SIG-M5 (cell line): ENCODE measurements around the gene DSTN.

ENCODE experiments used
- DNase-seq: peaks from one replicate; lab custom pipeline; 2025; lab: John Stamatoyannopoulos, UW

Gene DSTN

DNA sequence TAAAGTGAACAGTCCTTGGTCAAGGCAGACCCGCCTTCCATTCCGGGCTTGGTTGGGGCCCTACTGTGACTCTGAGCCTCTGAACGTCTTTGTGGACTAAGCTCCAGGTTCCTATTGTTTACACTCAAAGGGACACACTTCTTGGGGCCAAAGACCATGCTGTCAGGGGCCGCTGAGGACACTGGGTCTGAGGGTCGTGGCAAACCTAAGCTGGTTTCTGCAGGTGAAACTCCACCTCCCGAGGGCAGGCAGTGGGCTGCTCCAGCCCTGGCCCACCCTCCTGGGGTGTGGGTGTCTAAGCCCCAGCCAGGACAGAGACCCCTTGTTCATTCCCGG lies 43.1 kb downstream of the DSTN start:
- no peak for DNase-seq

DNA sequence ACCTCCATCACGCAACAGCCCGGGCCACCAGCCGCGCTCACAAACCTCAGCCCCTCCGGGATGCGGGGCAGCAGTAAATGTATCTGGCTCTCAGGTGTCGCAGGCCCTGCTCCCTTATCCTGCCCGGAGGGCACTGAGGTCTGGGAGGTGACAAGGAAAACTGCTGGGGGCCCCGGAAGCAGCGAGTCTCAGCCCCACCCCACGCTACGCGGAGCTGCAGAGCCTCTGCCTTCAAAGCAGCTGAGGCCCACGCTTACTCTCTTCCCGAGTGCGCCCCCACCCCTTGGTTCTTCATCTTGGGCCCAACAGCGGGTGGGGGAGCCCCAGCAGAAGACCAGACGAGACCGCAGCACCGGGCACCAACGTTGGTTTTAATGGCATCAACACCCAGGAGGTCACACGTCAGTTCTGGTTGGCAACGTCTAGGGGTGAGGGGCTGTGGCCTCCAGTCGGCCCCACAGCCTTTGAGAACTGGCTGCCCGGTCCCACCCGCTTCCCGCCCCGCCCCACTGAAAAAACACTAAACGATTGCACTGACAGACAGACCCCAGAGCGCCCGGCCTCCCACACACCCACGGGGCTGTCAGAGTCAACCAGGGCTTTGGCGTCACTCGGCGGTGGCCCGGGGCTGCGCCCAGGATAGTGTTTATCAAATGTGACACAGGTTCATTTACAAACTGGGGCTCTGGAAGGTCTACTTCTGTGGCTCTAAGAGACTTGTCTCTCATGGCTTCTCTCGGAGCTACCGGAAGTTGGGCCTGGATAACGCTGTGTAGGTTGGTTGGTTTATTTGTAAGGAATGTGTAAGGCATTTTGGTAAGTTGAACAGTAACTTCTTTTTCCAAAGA lies 43.7 kb downstream of the DSTN start:
- DNase-seq, result no peak

DNA sequence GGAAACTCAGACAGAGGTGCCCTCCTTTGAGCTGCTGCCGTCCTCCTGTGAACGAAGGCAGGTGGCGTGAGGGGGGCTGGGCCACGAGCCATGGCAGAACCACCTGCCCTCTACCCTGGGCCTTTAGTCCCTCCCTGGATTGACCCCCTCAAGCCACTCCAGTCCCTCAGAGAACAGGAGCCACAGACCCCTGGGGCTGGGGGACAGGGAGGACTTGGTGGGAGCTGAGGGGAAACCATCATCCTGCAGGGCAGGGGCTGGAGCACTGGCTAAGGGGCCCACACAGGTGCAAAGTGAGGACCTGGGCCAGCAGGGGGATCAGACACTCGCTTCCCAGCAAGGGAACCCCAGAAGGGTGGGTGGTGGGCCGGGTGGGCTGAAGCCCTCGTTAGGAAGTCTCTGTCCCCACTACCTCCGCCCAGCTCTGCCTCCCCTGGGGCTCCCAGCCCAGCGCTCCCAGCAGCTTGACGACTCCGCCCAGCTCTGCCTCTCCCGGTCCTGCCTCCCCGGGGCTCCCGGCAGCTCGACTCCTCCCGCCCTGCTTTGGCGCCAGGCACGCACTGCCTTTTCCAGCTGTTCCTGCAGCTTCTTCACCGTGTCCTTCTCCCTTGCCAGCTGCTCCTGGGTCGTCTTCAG lies 44.4 kb downstream of the DSTN start:
- DNase-seq, result no peak

DNA sequence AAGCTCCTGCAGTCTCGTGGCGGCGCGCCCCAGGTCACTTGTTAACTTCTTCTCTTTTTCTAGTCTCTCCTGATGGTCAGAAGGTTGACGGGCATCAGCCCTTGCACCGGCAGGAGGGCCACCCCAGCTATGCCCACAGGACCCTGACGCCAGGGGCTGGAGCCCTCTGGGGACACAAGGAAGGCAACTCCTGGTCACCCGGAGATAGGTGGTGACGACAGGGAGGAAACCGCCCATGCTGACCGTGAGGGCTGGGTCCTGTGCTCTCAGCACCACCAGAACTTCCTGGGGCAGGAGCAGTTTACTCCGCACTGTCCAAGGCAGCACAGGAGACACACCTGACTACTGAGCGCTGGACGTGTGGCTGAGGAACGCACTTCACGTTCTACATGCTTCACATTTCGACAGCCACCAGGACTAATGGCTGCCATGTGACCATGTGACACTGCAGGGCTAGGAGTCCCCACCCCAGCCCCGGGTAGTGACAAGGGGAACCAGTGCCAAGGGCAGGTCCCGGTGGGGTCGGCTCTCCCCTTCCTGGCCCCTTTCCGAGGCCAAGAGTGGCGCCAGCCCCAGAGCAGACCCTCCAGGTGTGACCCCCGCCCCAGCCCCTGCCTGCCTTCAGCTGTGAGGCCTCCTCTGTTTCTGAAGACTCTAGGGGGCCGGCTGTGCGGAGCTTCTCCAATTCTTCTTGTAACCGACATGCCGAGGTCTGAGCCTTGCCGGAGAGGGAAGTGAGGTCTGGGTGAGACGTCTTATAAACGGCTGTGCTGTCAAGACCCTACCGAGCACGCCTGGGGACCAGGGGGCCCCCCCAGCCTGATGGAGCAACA lies 45.2 kb downstream of the DSTN start:
- DNase-seq, result peak; percentile 30

GRCh38 chr20:17615645-17616479 lies 46.0 kb downstream of the DSTN start:
- DNase-seq, result peak; percentile 40

DNA sequence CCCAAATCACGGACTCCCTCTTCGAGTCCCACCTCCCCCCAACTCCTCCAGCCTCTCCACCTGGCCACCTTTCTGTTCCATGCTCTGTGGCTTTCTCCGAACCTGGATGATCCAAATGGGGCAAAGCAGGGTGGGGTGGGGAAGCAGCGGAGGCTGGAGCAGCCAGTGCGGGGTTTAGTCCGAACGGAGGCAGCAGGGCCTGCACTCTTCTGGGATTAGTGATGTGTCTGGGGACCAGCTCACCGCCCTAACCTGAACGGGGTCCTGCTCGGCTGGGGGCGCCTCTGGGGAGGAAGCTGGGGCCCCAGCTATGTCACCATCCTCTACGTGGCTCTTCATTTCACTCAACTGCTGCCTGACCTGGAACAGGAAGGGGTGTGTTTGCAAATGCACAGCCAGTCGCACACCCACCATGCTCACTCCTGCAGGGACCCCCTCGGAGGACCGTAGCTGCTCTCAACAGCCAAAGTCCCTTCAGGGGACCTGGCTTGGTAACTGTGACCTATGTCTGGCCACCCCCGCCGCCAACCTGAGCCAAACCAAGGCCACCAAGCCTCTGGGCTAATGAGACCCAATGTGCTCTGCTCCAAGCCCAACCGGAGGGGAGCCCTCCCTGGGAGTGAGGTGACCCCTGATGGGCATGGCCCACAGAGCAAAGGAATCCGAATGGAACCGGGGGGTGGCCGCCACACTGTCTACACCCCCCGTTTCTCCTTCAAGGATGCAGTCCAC lies 46.8 kb downstream of the DSTN start:
- DNase-seq, result no peak

GRCh38 chr20:17617212-17617867 lies 47.5 kb downstream of the DSTN start:
- DNase-seq, result no peak

- DNase-seq, result no peak
Measured at GRCh38 chr20:17617868-17618672, 48.2 kb downstream of the DSTN start.

DNA sequence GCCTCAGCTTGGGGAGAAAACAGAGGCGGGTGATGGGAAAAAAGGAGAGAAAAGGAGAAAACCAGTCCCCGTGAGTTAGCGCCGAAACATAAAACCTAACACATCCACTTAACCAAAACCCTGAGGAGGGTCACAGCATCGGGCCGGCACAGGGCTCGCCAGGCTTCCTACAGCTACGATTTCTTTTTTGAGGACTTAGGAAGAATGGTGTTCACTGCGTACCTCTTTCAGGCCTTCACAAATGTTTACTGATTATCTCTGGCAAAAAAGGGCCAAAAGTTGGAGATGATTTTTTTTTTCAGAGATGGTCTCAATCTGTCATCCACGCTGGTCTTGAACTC lies 48.8 kb downstream of the DSTN start:
- DNase-seq, result no peak

- DNase-seq, result no peak
Measured at GRCh38 chr20:17619351-17620093, 49.6 kb downstream of the DSTN start.

GRCh38 chr20:17620371-17621228 lies 50.7 kb downstream of the DSTN start:
- DNase-seq, result no peak

DNA sequence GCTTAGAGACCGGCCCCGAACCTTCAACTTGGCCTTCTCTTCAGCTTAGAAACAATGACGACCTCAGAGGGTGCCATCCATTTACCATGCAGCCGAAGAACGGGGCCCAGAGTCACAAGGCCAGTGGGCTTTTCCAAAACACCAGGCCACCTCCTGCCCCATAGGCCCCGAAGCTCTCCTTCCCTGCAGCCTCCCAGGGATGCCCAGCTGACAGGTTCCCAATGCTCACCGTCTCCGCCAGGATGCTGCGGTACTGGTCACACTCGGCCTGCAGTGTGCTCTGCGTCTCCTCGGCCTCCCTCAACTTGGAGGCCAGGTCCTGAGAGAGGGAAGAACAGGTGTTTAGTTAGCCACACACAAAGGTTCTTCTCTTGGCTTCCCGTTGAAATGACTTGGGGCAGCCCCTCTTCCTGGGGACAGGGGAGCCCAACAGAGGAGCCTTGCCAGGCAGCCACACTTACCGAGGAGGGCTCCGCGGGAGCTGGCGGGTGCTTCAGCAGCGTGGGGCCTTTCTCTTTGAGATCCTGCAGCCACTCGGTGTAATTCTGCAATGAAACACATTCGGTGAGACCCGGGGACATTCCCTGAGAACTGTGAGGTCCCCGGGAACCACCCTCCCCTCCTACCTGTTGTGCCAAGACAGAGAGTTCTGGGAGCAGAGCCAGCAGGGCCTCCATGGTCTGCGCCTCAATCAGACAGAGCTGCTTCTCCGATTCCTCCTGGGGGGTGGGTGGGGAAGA lies 51.5 kb downstream of the DSTN start:
- no peak for DNase-seq

GRCh38 chr20:17622086-17622850 lies 52.4 kb downstream of the DSTN start:
- DNase-seq, result no peak

GRCh38 chr20:17622851-17623508 lies 53.1 kb downstream of the DSTN start:
- no peak for DNase-seq

DNA sequence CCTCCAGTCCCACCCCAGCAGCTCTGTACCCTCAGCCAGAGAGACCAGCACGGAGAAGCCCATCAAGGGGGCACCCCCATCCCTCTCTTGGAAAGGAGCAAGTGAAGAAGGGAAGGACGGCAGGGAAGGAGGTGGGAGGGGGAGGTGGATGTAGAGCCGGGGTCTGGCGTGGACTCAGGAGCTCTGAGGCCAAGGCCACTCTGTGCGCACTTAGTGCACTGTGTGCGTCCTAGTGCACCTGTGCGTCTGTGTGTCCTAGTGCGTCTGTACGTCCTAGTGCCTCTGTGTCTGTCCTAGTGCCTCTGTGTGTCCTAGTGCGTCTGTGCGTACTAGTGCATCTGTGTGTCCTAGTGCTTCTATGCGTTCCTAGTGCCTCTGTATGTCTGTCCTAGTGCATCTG lies 54.2 kb downstream of the DSTN start:
- no peak for DNase-seq

DNA sequence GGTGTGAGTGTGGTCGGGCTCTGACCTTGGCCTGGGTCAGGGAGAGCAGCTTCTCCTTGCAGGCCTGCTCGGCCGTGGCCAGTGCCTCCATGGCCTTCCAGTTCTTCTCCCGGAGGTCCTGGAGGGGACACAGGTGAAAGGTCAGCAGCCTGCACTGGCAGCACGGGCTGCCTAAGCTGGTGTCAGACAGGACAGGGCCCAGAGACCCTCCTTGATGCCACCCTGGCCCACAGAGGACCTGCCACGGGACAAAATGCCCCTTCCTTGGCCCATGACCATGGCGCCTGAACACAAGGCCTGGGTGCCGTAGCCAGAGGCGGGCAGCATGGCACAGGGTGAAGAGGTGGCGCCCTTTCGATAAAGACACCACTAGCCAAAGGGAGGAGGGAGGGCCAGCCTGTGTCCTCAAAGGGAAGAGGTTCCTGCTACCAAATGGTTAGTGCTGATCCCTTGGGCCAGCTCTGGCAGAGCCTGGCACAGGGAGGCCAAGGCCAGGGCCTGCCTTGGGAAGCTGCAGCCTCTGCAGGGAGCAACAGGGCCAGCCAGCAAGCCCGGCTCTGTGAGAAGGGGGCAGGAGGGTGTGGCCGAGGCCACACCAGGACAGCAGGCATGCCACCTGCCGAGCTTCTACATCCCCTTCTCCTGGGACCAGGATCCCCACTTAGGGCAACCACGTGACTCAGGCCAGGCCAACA lies 54.8 kb downstream of the DSTN start:
- DNase-seq, result no peak
